NCI-H345 (cell line): Measurements from ENCODE around the gene KDM4D.
A peak's percentile ranks its signal among the peaks of the same experiment; 100 is the strongest.
"Not testable (repeated sequence)": the region's sequence is repeated elsewhere in the genome, so short reads cannot be mapped to it uniquely, and the experiment has no call there.

Experiments
- DNase-seq: peaks from one replicate; lab custom pipeline; 2025; lab: John Stamatoyannopoulos, UW

Gene KDM4D

GRCh38 chr11:94973099-94973968 lies at the start of gene KDM4D, which contains the start of gene CWC15:
Gene KDM4D, plus strand, starts transcription at chr11:94973709. Its CDS starts 23,664 bp downstream, at chr11:94997373.
Gene CWC15, minus strand, starts transcription at chr11:94973556. Its CDS starts 1,371 bp downstream, at chr11:94972185.
- DNase-seq, result peak; percentile 98

- no peak for DNase-seq
Observed at GRCh38 chr11:94924171-94924572, 49.3 kb upstream of the KDM4D start.

GRCh38 chr11:94924612-94925011 lies 48.9 kb upstream of the KDM4D start:
- DNase-seq, result no peak

GRCh38 chr11:94925422-94926270 lies 47.9 kb upstream of the KDM4D start:
- no peak for DNase-seq

- no peak for DNase-seq
Observed at GRCh38 chr11:94926271-94926625, 47.3 kb upstream of the KDM4D start.

- no peak for DNase-seq
Observed at GRCh38 chr11:94926698-94927237, 46.7 kb upstream of the KDM4D start.

GRCh38 chr11:94928117-94928990 lies 45.2 kb upstream of the KDM4D start:
- no peak for DNase-seq

GRCh38 chr11:94932072-94932471 lies 41.4 kb upstream of the KDM4D start:
- DNase-seq, result not testable (repeated sequence)

GRCh38 chr11:94932503-94932902 lies 41.0 kb upstream of the KDM4D start:
- DNase-seq, result no peak

- no peak for DNase-seq
Observed at GRCh38 chr11:94933223-94934130, 40.0 kb upstream of the KDM4D start.

- no peak for DNase-seq
Observed at GRCh38 chr11:94934362-94934761, 39.1 kb upstream of the KDM4D start.

GRCh38 chr11:94934846-94935245 lies 38.7 kb upstream of the KDM4D start:
- DNase-seq, result no peak

- peak; percentile 93 for DNase-seq
Observed at GRCh38 chr11:94938095-94939055, 35.1 kb upstream of the KDM4D start.

GRCh38 chr11:94939346-94939745 lies 34.2 kb upstream of the KDM4D start:
- no peak for DNase-seq

GRCh38 chr11:94941131-94941530 lies 32.4 kb upstream of the KDM4D start:
- no peak for DNase-seq

GRCh38 chr11:94946812-94947211 lies 26.7 kb upstream of the KDM4D start:
- no peak for DNase-seq

GRCh38 chr11:94948070-94948617 lies 25.4 kb upstream of the KDM4D start:
- DNase-seq, result no peak

- no peak for DNase-seq
Observed at GRCh38 chr11:94954753-94955152, 18.8 kb upstream of the KDM4D start.

- no peak for DNase-seq
Observed at GRCh38 chr11:94956963-94957362, 16.5 kb upstream of the KDM4D start.
